Adipocyte (in vitro differentiated cells): ENCODE data around the gene EXOC3L4.

Experiments used
- DNase-seq: peaks from one replicate; pipeline ENCODE4 v3.0.0-alpha.2; 2015; ENCODE audit warnings: low read depth
- H3K27me3 ChIP-seq: replicated peaks from 2 replicates; pipeline ENCODE4 v1.7.0; 2013; ENCODE audit warnings: mild to moderate bottlenecking, low read length, moderate library complexity; ENCODE audit not compliant: control insufficient read depth, insufficient read depth
- H3K36me3 ChIP-seq: 2 replicates; pipeline ENCODE4 v1.7.0; 2013; ENCODE audit warnings: low read length, mild to moderate bottlenecking, moderate library complexity; ENCODE audit not compliant: control insufficient read depth, insufficient read depth, severe bottlenecking
- H3K4me1 ChIP-seq: 2 replicates; pipeline ENCODE4 v1.7.0; 2013; ENCODE audit warnings: mild to moderate bottlenecking, low read length, moderate library complexity; ENCODE audit not compliant: control insufficient read depth, insufficient read depth
- H3K4me3 ChIP-seq: 2 replicates; pipeline ENCODE4 v1.7.0; 2013; ENCODE audit warnings: mild to moderate bottlenecking, low read length, moderate library complexity
- H3K9ac ChIP-seq: 2 replicates; pipeline ENCODE4 v1.7.0; 2013; ENCODE audit warnings: mild to moderate bottlenecking, low read length, moderate library complexity
- H3K9me3 ChIP-seq: 2 replicates; pipeline ENCODE4 v1.7.0; 2013; ENCODE audit warnings: mild to moderate bottlenecking, low read length, moderate library complexity; ENCODE audit not compliant: control insufficient read depth

The EXOC3L4 gene

DNA sequence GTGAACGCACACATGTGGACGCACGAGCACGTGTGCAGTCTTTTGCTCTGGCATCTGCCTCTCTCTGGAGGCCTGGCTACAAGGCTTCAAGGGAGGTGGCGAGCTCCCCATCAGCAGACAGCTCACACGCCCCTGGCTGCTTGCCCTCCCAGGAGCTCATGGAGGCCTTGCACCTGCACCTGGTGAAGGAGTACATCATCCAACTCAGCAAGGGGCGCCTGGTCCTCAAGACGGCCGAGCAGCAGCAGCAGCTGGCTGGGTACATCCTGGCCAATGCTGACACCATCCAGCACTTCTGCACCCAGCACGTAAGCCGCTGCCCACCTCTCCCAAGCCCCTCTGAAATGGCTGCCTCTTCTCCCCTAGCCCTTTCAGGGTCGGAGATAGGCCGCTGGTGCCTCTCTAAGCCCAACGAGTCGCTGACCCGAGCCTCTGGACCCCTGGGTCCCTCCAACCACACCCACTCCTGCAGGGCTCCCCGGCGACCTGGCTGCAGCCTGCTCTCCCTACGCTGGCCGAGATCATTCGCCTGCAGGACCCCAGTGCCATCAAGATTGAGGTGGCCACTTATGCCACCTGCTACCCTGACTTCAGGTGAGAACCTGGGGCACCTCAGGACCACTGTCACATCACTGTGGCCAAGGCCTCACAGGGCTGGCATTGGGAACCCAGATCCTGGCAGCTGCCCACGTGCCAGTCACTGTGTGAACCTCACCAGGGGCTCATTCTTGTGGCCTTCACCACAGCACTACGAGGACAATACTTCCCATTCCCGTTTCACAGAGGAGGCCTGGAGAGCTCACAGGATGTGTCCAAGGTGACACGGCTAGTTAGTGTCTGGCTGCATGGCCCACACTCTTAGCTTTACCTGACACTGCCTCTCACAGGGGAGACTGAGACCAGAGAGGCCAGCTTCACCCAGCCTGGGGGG, 39.0 kb downstream of the EXOC3L4 start:
- Histone ChIP-seq H3K36me3 (peaks cover 66% of the 10 kb centered on the region), H3K4me3 (no peak overlapping the region)
- no peak for DNase-seq

DNA sequence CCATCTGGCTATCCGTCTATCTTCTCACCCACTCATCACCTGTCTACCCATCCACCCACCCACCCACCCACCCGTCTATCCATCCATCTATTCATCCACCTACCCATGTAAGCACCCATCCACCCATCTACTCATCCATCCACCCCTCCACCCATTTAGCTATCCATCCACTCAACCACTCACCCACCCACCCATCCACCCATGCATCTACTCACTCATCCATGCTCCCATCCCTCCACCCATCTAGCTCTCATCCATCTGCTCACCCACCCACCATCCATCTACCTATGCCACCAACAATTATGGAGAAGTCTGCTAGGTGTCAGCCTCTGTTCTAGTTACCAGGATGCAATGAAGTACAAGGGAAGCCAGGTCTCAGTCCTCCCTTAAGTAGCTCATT, 39.9 kb downstream of the EXOC3L4 start:
- H3K4me1 ChIP-seq = peaks cover 15% of the 10 kb centered on the region
- H3K27me3 ChIP-seq = no peaks in the 10 kb centered on the region
- peaks cover 66% of the 10 kb centered on the region for H3K36me3 ChIP-seq
- DNase-seq = no peak
- H3K9me3 ChIP-seq = no peaks in the 10 kb centered on the region
- H3K9ac ChIP-seq = no peak overlapping the region
- H3K4me3 ChIP-seq = no peak overlapping the region

More for the DNA sequence above, 39.0 kb downstream of the EXOC3L4 start:
- Histone ChIP-seq H3K9me3 (no peaks in the 10 kb centered on the region), H3K27me3 (no peaks in the 10 kb centered on the region), H3K4me1 (peaks cover 21% of the 10 kb centered on the region), H3K9ac (no peak overlapping the region)

DNA sequence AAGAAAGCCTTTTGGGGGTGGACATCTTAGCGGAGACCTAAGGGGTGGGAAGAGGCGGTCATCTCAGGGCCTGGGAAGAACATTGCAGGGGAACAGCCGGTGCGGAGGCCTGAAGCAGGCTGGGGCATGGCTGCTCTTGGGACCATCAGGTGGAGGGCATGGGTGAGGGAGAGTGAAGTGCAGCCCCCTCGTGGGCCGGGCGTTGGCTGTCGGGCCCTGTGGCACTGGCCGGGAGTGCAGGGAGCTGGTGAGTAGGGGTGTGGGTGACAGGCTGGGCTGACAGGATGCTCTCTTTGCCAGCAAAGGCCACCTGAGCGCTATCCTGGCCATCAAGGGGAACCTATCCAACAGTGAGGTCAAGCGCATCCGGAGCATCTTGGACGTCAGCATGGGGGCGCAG, 40.4 kb downstream of the EXOC3L4 start:
- Histone ChIP-seq H3K4me3 (no peak overlapping the region), H3K9me3 (no peaks in the 10 kb centered on the region), H3K36me3 (peaks cover 61% of the 10 kb centered on the region), H3K9ac (no peak overlapping the region), H3K4me1 (peaks cover 15% of the 10 kb centered on the region), H3K27me3 (no peaks in the 10 kb centered on the region)
- no peak for DNase-seq

DNA sequence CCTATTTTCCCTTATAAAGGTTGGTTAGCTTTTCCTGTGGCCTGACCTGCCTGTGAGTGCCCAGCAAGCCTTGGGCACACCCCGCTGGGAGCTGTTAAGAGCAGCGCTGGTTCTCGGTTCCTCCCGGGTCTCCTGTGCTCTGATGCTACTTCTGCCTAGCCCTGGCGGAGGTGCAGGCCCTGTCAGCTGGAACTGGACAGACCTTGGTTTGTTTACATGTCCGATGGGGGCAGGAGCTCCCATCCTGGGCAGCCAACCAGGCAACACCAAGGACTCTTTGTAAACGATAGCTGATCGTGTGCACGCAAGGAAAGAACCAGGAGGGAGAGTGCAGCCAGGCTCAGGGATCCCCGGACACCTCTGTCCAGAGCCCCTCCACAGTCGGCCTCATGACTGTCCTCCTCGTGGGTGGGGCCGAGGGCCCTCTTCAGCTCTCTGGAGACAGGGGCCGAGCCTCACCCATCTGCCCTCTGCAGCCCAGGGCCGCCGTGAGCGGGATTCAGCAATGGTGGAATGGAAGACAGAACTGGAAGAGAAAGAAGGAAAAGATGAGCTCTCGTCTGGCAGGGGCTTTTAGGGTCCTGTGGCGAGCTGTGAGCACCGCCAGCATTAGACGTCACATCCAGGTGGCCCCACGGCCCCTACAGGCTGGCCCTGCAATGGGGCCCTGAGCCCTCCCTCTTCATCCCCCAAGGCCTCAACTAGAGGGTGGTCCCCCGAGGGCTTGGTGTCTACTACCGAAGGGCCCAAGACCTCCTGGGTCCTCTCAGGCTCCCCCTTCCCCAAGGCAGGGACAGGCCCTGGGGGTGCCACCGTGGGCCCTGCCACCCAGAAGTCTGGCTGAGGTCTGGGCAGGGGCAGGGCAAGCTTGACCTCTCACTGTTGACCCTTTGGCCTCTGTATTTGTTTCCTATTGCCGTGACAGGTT, 41.1 kb downstream of the EXOC3L4 start:
- no peaks in the 10 kb centered on the region for H3K27me3 ChIP-seq

DNA sequence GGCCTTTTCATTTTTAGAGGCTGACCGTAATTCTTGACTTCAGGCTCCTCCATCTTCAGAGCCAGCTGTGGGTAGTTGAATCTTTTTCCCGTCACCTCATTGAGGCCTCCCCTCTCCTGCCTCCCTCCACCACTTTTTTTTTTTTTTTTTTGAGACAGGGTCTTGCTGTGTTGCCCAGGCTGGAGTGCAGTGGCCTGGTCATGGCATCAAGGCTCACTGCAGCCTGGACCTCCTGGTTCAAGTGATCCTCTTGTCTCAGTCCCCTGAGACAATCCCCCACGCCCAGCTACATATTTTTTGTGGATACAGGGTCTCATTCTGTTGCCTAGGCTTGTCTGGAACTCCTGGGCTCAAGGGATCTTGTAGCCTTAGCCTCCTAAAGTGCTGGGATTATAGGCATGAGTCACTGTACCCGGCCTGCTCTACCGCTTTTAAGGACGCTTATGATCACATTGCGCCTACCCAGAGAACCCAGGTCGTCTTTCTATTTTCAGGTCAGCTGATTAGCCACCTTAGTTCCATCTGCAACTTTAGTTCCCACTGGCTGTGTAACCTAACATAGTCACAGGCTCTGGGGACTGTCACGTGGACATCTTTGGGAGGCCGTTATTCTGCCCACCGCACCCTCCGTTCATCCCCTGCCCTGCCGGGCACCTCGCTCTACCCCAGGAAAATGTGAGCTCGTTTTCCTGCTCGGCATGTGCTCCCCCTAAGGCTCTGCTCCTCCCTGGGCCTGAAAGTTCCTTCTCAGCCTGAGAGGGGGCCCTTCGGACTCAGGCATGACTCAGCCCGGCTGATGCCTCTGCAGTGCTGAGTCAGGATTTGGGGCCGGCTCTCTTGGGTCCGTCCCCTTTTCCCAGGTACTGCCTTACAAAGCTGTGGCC, 42.1 kb downstream of the EXOC3L4 start:
- Histone ChIP-seq H3K4me3 (peak overlapping the region; percentile 47), H3K27me3 (no peaks in the 10 kb centered on the region), H3K36me3 (peaks cover 44% of the 10 kb centered on the region), H3K9ac (peak overlapping the region; percentile 79), H3K4me1 (peaks cover 15% of the 10 kb centered on the region), H3K9me3 (no peaks in the 10 kb centered on the region)
- DNase-seq = peak; percentile 66

More for the DNA sequence above, 41.1 kb downstream of the EXOC3L4 start:
- H3K4me1 ChIP-seq = peaks cover 15% of the 10 kb centered on the region
- no peak for DNase-seq
- peaks cover 54% of the 10 kb centered on the region for H3K36me3 ChIP-seq
- H3K9ac ChIP-seq = peak overlapping the region; percentile 79
- H3K9me3 ChIP-seq = no peaks in the 10 kb centered on the region
- no peak overlapping the region for H3K4me3 ChIP-seq

DNA sequence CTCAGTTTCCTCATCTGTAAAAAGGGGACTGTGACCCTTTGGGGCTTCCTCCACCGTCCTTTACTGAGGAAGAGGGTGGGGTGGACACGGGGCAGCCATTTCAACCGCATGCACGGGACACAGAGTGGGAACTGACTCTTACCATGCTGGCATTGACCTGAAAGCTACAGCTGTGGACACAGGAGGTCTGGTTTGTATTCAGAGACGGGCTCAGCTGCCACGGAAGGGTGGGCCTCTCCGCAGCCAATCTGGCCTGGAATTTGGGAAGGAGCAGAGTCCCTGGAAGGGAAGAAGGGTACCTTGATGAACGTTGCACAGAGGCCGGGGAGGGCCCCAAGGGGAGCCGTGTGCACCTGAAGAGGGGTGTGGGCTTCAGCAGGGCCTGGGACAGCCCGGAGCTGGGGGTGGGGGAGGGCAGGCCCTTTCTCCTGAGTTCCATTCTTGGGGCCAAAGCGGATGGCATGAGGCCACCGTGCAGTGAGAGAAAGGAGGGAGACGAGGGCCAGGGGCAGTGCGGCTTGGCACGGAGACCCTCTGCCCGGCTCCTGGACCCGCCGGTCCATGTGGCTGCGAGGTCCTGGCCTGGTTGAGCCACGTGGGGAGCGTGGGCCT, 43.3 kb downstream of the EXOC3L4 start:
- H3K4me1 ChIP-seq = peaks cover 15% of the 10 kb centered on the region
- peak overlapping the region; percentile 12 for H3K9ac ChIP-seq
- DNase-seq = no peak
- no peak overlapping the region for H3K4me3 ChIP-seq
- H3K27me3 ChIP-seq = peaks cover 4% of the 10 kb centered on the region
- H3K36me3 ChIP-seq = peaks cover 32% of the 10 kb centered on the region
- no peaks in the 10 kb centered on the region for H3K9me3 ChIP-seq

DNA sequence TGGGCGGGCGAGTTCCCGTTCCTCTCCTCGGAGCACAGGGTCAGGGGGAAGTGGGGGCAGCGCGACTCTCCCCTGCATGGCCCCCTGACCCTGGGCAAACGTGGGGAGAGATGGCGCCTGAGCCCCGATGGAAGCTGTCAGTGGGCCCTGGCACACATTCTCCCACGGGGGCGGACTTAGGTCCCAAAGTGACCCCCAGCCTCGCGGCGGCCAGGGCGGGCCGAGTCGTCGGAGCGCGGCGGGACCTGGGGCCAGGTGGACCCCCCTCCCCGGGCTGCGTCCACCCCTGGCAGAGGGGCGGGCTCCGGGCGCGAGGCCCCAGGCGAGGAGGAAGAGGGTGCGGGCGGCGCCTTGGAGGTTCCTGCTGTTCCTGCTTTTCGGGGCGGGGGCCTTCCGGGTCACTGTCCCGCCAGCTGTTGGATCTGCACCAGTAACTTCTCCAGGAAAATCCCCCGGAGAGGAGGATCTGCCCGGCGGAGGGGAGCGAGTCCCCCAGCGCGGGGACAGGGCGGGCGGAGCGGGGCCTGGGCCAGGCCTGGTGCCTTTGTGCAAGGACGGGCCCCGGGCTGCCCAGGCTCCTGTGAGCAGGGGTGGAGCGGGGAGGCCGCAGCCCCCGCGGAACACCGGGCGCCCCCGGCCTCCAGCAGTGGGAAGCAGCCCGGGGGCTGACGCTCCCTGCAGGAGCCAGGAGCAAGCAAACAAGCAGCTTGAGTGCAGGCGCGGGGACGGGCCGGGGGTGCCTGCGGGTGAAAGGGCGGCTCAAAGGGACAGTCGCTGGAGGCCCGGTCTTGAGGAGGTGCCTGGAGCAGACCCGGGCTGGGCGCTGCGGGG, 44.0 kb downstream of the EXOC3L4 start:
- peaks cover 25% of the 10 kb centered on the region for H3K36me3 ChIP-seq
- DNase-seq = no peak
- peaks cover 19% of the 10 kb centered on the region for H3K4me1 ChIP-seq
- H3K4me3 ChIP-seq = no peak overlapping the region
- peaks cover 4% of the 10 kb centered on the region for H3K27me3 ChIP-seq
- H3K9me3 ChIP-seq = no peaks in the 10 kb centered on the region
- no peak overlapping the region for H3K9ac ChIP-seq

DNA sequence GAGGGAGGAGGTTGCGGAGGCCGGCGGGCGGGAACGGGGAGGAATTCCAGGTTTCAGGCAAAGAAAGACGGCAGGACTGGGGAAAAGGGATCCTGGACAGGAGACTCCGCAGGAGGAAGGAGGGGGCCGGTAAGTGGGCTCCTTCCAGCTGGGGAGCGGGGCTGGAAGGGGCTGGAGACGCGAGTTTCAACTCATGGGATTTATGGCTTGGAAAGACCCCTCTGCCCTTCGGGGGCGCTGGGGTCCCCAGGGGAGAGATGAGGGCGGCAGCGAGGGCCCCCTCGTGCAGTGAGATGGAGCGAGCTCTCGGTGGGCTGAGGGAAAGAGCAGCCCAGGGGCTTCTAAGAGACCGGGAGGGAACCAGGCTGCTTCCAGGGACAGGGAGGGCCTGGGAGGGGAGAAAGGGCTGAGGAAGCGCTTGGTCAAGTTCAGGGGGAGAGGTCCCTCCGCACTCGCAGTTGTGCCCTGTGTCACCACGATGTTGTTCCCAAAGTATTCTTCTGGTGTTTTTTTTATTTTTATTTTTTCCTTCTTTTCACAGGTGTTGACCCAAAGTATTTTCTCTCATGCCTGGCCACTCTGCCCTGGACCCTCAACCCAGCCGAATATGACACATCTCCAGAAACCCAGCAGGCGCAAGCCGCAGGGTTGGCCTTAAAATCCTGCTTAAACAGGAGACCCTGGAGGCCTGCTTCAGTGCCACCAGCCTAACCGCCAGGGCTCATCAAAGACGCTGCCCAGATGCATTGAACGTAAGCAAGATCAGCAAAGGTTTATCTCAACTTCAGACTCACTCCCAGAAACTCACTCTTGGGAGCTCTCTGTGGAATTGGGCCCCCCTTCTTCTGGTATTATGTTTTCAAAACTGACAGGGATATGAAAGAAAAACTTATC, 44.9 kb downstream of the EXOC3L4 start:
- peaks cover 18% of the 10 kb centered on the region for H3K36me3 ChIP-seq
- no peak overlapping the region for H3K4me3 ChIP-seq
- DNase-seq = no peak
- peaks cover 4% of the 10 kb centered on the region for H3K27me3 ChIP-seq
- no peak overlapping the region for H3K9ac ChIP-seq
- no peaks in the 10 kb centered on the region for H3K9me3 ChIP-seq
- H3K4me1 ChIP-seq = peaks cover 27% of the 10 kb centered on the region

DNA sequence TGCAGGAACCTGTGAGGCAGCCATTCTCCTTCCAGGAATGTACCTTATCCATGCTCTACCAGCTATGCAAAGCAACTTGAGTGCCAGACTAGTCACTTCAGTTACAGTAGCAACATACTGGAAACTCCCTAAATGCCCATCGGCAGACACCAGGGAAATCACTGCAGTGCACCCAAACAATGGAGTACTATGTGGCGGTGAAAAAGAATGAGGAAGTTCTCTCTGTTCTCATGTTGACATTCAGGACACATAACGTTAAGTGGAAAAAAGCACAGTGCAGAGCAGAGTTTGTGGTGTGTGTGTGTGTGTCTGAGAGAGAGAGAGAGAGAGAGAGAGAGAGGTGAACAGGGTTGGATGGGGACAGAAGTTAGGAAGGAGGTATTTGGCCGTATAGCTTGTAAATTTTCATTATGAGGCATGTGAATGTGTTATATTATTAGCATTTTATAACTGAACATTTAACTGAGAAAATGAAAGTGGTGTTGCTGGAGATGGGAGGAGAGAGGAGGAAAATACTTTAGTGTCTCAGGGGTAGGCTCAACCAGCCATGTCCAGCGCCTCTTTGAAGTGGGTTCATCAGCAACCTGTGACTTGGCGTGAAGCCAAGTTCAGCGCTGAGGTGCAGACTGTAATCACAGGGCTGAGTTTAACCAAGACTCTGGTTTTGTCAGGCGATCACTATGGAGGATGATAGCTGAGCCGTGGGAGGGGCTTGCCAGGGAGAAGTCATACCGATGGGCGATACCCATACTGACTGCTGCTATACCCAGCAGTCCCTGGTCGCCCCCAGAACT, 46.0 kb downstream of the EXOC3L4 start:
- Histone ChIP-seq H3K9me3 (no peaks in the 10 kb centered on the region), H3K4me3 (no peak overlapping the region), H3K27me3 (peaks cover 4% of the 10 kb centered on the region), H3K36me3 (peaks cover 7% of the 10 kb centered on the region), H3K9ac (no peak overlapping the region), H3K4me1 (peaks cover 27% of the 10 kb centered on the region)
- DNase-seq = no peak
